ENCODE results near the gene OGFR.

GRCh38 chr20:62792182-62792939, 12.3 kb upstream of the OGFR start:
- TF ChIP-seq POLR2AphosphoS5 (IDR thresholded peaks at IDR 0.05; ENCODE audit: insufficient read depth, low read depth, low read length), result no peak
- no peak for TF ChIP-seq POLR2A (IDR thresholded peaks at IDR 0.05; ENCODE audit: low read depth, low read length)
- no peak for TF ChIP-seq CTCF (IDR thresholded peaks at IDR 0.05; ENCODE audit: extremely low read depth in 1 of 2, insufficient read depth in 1 of 2, low read depth in 1 of 2, low read length in 2 of 2)
- TF ChIP-seq JUN (IDR thresholded peaks at IDR 0.05; ENCODE audit: borderline replicate concordance, insufficient read depth, insufficient read length, low read depth), result no peak
